Gastroesophageal sphincter (tissue), 3 donors: Measurements from ENCODE around the gene PSME4.

Source experiments
- EP300 ChIP-seq: sonication (generic); formaldehyde crosslinking; IDR thresholded peaks from one replicate; pipeline ENCODE4 v1.6.1; 2017; ENCODE audit warnings: antibody characterized with exemption, mild to moderate bottlenecking
- POLR2A ChIP-seq, 2 donors: fragments of 450-650 bp; IDR thresholded peaks; one replicate each; pipeline ENCODE4 v1.6.1; 2017; ENCODE audit warnings: antibody characterized with exemption in 2 of 2, mild to moderate bottlenecking in 2 of 2, moderate library complexity in 1 of 2
- POLR2AphosphoS5 ChIP-seq: sonication (generic); formaldehyde crosslinking; IDR thresholded peaks from one replicate; pipeline ENCODE4 v1.6.1; 2017; ENCODE audit warnings: antibody characterized with exemption
- TF ChIP-seq, protein P1 (sequence below), 4 experiments: fragments of 200-600 bp in 2 of 4; fragments of 450-650 bp in 2 of 4; sonication (generic) in 1 of 4; IDR thresholded peaks; one replicate each; pipeline ENCODE4 v1.5.1; 2017 to 2019; ENCODE audit warnings: antibody characterized with exemption in 4 of 4, mild to moderate bottlenecking in 2 of 4, moderate library complexity in 2 of 4

DNA sequence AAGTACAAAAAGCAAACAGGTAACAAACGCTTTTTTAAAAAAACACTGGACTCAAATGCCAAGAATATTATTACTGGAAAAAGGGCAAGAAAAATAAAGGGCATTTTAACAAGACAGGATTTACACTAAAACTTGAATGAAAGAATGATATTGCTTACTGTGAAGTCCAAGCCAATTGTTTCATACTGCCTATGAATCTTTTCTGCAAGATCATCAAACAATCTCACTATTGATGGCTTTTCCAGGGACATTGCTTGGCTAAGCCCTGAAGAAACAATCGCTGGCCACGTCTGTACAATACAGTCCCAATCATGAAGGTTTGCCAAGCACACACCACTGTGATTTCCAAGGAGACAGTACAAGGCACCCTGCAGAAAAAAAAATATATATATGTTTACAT is 69.6 kb downstream of the PSME4 start:
- TF ChIP-seq, protein P1, sequence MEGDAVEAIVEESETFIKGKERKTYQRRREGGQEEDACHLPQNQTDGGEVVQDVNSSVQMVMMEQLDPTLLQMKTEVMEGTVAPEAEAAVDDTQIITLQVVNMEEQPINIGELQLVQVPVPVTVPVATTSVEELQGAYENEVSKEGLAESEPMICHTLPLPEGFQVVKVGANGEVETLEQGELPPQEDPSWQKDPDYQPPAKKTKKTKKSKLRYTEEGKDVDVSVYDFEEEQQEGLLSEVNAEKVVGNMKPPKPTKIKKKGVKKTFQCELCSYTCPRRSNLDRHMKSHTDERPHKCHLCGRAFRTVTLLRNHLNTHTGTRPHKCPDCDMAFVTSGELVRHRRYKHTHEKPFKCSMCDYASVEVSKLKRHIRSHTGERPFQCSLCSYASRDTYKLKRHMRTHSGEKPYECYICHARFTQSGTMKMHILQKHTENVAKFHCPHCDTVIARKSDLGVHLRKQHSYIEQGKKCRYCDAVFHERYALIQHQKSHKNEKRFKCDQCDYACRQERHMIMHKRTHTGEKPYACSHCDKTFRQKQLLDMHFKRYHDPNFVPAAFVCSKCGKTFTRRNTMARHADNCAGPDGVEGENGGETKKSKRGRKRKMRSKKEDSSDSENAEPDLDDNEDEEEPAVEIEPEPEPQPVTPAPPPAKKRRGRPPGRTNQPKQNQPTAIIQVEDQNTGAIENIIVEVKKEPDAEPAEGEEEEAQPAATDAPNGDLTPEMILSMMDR (IDR thresholded peaks at IDR 0.05), result no peak
- TF ChIP-seq POLR2A (IDR thresholded peaks at IDR 0.05) (no peak), POLR2AphosphoS5 (no peak), EP300 (no peak)
